ENCODE data around the gene MAST3.

- TF ChIP-seq, protein P1, sequence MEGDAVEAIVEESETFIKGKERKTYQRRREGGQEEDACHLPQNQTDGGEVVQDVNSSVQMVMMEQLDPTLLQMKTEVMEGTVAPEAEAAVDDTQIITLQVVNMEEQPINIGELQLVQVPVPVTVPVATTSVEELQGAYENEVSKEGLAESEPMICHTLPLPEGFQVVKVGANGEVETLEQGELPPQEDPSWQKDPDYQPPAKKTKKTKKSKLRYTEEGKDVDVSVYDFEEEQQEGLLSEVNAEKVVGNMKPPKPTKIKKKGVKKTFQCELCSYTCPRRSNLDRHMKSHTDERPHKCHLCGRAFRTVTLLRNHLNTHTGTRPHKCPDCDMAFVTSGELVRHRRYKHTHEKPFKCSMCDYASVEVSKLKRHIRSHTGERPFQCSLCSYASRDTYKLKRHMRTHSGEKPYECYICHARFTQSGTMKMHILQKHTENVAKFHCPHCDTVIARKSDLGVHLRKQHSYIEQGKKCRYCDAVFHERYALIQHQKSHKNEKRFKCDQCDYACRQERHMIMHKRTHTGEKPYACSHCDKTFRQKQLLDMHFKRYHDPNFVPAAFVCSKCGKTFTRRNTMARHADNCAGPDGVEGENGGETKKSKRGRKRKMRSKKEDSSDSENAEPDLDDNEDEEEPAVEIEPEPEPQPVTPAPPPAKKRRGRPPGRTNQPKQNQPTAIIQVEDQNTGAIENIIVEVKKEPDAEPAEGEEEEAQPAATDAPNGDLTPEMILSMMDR (IDR thresholded peaks at IDR 0.05; ENCODE audit: low read depth, low read length): no peak
- TF ChIP-seq EZH2phosphoT487 (IDR thresholded peaks at IDR 0.05; ENCODE audit: low read depth): no peak
Observed at GRCh38 chr19:18118420-18119012, 20.9 kb downstream of the MAST3 start.
